Gastroesophageal sphincter (tissue), 4 donors: Measurements from ENCODE around the gene VIPR1. TPM values are rescaled to one million over a fixed set of nuclear protein-coding genes. Genes with fewer than 3 reads are reported as not detected.
A peak's percentile ranks its signal among the peaks of the same experiment; 100 is the strongest.

ENCODE experiments used
- ATAC-seq: fragments of 150-250 bp; one replicate; pipeline ENCODE4 v1.9.1; 2016; ENCODE audit warnings: mild to moderate bottlenecking, moderate library complexity
- H3K27ac ChIP-seq, 4 donors: fragments of 200-600 bp; sonication (generic) in 3 of 4; 1 replicate in 3 of 4; 2 replicates in 1 of 4; pipeline ENCODE4 v1.5.1; 2016 to 2019
- H3K27me3 ChIP-seq: fragments of 200-600 bp; sonication (generic); one replicate; pipeline ENCODE4 v1.5.1; 2019
- H3K36me3 ChIP-seq, 2 donors: fragments of 200-600 bp; sonication (generic); one replicate each; pipeline ENCODE4 v1.5.1; 2019; ENCODE audit warnings: control low read depth in 1 of 2
- H3K4me1 ChIP-seq, 3 donors: fragments of 200-600 bp; sonication (generic); 1 replicate in 2 of 3; 2 replicates in 1 of 3; pipeline ENCODE4 v1.5.1; 2016 to 2019; ENCODE audit warnings: control low read depth in 2 of 3
- H3K4me3 ChIP-seq, 2 donors: fragments of 200-600 bp; sonication (generic); one replicate each; pipeline ENCODE4 v1.5.1; 2019; ENCODE audit warnings: mild to moderate bottlenecking in 1 of 2, moderate library complexity in 1 of 2
- H3K9me3 ChIP-seq, 3 donors: fragments of 200-600 bp; sonication (generic); one replicate each; pipeline ENCODE4 v1.5.1; 2017 to 2019; ENCODE audit warnings: control low read depth in 2 of 3
- EP300 ChIP-seq: sonication (generic); formaldehyde crosslinking; IDR thresholded peaks from one replicate; pipeline ENCODE4 v1.6.1; 2017; ENCODE audit warnings: antibody characterized with exemption, mild to moderate bottlenecking
- POLR2A ChIP-seq, 2 donors: fragments of 450-650 bp; IDR thresholded peaks; one replicate each; pipeline ENCODE4 v1.6.1; 2017; ENCODE audit warnings: antibody characterized with exemption in 2 of 2, mild to moderate bottlenecking in 2 of 2, moderate library complexity in 1 of 2
- POLR2AphosphoS5 ChIP-seq: sonication (generic); formaldehyde crosslinking; IDR thresholded peaks from one replicate; pipeline ENCODE4 v1.6.1; 2017; ENCODE audit warnings: antibody characterized with exemption
- WGBS, 2 donors: methylation state at CpG; one replicate each; pipeline ENCODE4 v1.1.5; 2018; ENCODE audit warnings: low coverage in 1 of 2; 5-methylcytosine and 5-hydroxymethylcytosine counted together
- total RNA-seq, 4 donors: library from RNA; depleted of rRNA; stranded (reverse); fragments of >200 nt; gene quantifications; one replicate each; pipeline ENCODE4 v1.1.0, GENCODE V29; 2016
- TF ChIP-seq, protein P1 (sequence below), 4 experiments: fragments of 200-600 bp in 2 of 4; fragments of 450-650 bp in 2 of 4; sonication (generic) in 1 of 4; IDR thresholded peaks; one replicate each; pipeline ENCODE4 v1.5.1; 2017 to 2019; ENCODE audit warnings: antibody characterized with exemption in 4 of 4, mild to moderate bottlenecking in 2 of 4, moderate library complexity in 2 of 4

VIPR1 gene
- total RNA-seq, 4 donors from 2014 or later, result 3.8 to 9.5 (median 5.9) TPM

DNA sequence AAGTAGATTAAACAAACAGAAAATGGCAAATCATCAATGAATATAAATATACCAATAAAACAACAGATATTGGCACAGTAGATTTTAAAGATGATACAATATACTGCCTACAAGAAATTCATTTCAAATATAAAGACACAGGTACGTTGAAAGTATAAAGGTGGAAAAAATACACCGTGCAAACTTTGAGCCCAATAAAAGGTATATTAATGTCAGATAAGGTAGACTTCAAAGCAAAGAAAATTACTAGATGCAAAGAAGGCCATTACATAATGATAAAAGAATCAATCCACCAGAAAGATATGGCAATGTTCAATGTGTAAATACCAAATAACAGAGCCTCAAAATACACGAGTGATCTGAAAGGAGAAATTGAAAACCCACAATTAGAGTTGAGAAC is 34.3 kb upstream of the VIPR1 start:
- TF ChIP-seq, protein P1, sequence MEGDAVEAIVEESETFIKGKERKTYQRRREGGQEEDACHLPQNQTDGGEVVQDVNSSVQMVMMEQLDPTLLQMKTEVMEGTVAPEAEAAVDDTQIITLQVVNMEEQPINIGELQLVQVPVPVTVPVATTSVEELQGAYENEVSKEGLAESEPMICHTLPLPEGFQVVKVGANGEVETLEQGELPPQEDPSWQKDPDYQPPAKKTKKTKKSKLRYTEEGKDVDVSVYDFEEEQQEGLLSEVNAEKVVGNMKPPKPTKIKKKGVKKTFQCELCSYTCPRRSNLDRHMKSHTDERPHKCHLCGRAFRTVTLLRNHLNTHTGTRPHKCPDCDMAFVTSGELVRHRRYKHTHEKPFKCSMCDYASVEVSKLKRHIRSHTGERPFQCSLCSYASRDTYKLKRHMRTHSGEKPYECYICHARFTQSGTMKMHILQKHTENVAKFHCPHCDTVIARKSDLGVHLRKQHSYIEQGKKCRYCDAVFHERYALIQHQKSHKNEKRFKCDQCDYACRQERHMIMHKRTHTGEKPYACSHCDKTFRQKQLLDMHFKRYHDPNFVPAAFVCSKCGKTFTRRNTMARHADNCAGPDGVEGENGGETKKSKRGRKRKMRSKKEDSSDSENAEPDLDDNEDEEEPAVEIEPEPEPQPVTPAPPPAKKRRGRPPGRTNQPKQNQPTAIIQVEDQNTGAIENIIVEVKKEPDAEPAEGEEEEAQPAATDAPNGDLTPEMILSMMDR (IDR thresholded peaks at IDR 0.05), result no peak
- TF ChIP-seq POLR2AphosphoS5 (no peak), POLR2A (IDR thresholded peaks at IDR 0.05) (no peak), EP300 (no peak)
- no peaks in the 10 kb centered on the region for H3K9me3 ChIP-seq
- ATAC-seq, result no peak
- no peaks in the 10 kb centered on the region for H3K4me1 ChIP-seq
- H3K27ac ChIP-seq, result no peak overlapping the region
- H3K4me3 ChIP-seq, result no peak overlapping the region
- peaks cover 5% of the 10 kb centered on the region for H3K27me3 ChIP-seq
- H3K36me3 ChIP-seq, result no peaks in the 10 kb centered on the region
- 85 to 89% methylated on average over 1 to 3 of the region's 3 CpGs for WGBS, 2 donors

DNA sequence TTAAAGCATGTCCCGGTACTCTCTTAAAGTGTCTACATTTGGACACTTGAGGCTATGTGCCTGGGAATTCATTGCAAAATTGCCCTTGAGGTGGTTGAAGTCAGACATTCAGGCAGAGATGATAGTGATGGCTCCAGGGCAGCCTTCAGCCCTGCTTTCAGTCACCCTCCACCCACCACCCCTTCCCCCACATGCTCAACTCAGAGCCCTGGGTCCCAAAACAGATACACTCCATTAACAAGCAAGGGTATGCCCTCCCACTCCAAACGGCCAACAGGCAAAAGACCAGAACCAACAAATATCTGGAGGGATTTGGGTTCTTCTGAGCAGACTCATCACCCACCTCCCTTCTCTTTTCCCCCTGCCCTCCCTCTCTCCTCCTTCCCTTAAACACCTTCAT is 29.9 kb upstream of the VIPR1 start:
- TF ChIP-seq POLR2AphosphoS5 (no peak), POLR2A (IDR thresholded peaks at IDR 0.05) (no peak), EP300 (no peak)
- TF ChIP-seq, protein P1 (IDR thresholded peaks at IDR 0.05), result no peak
- H3K9me3 ChIP-seq, result no peaks in the 10 kb centered on the region
- no peaks in the 10 kb centered on the region for H3K4me1 ChIP-seq
- no peak for ATAC-seq
- WGBS, 2 donors, result 60 to 66% methylated on average over 1 to 2 of the region's 2 CpGs
- H3K27me3 ChIP-seq, result peaks cover 5% of the 10 kb centered on the region
- H3K4me3 ChIP-seq, result no peak overlapping the region
- H3K27ac ChIP-seq, result no peak overlapping the region
- H3K36me3 ChIP-seq, result no peaks in the 10 kb centered on the region

DNA sequence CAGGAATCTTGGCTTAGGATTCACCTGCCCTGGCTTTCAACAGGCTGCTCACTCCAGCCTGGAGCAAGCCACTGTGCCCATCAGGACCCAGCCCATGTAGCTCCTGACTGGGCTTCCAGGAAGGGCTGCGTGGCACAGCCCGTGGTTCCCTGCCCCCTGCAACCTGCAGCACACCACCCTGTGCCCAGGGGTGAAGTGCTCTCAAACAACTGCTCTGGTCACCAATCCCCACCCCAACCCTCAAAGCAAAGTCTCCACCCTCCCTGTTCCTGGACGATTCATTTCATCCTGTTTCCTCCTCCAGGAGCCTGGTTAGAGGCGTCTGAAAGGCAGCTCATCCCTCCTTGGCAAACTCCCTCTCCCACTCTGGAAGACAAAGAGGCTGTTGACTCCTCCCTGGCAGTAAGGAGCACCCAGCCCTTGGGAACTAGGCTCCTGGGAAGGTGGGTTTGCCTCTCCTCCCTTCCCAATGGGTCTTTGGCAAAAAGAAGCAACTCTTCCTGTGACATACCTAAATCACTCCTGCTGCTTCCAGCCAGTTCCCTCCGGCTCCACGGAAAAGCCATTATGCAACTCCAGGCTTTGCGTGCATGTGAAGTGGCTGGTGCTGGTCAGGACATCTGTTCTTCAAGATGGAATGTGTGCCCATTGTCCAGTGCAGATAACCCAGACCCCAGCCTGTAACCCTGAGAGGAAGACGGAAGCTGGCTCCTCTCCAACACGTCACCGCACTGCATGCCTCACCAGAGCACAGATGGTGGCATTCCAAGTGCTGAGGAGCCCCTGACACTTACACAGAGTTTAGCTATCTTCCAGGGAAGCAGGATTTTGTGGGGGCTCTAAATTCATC is 29.1 kb upstream of the VIPR1 start:
- WGBS, 2 donors, result 0 to 61% methylated on average over 1 to 3 of the region's 10 CpGs
- no peak for ATAC-seq

DNA sequence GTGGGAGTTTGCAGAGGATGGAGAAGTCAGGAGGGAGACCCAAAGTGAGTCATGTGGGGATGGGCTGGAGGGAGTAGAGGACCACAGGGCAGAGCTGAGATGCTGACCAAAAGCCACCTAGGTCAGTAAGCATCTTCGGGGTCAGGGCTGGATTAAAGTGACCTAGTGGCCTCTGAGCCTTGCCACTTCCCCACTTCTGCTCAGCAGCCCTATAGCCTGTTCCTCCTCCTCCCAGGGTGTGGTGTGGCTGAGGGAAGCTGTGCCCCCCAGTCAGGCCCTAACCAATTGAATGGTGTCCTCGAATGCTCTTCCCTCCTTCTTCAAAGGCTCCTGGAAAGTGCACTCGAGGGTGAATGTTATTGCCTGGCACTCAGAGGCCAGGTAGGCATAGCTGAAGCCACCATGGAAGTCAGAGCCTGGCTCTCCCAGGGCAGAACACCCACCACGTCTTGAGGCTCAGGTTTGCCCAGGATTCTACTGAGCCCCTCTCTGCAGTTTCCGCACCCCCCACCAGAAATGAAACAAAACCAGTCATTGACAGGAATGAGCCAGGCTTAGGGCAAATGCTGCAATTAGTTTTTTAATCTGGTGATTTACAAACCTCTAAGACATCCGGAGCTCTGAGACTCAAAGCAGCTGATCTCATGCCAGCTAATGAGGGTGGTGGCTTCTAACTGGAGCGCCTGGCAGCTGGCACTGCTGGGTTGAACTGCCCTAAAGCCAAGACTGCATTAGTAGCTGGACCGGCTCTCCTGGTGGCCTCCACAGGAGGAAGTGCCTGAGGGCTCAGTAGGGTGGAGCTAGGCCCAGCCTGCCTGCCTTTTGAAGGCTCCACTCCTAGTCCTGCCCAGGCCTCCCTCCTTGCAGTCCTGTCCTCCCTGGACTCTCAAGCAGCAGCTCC is 26.0 kb upstream of the VIPR1 start:
- Histone ChIP-seq H3K36me3 (no peaks in the 10 kb centered on the region), H3K27me3 (peaks cover 5% of the 10 kb centered on the region), H3K9me3 (peaks cover 0 to 19% (median 0%) of the 10 kb centered on the region in 3 donors), H3K4me1 (no peaks in the 10 kb centered on the region), H3K27ac (no peak overlapping the region), H3K4me3 (no peak overlapping the region)
- TF ChIP-seq POLR2AphosphoS5, result no peak
- no peak for TF ChIP-seq POLR2A (IDR thresholded peaks at IDR 0.05)
- no peak for TF ChIP-seq EP300
- TF ChIP-seq, protein P1 (IDR thresholded peaks at IDR 0.05), result no peak
- WGBS, 2 donors, result 42 to 86% methylated on average over 2 of the region's 8 CpGs
- ATAC-seq, result peak; percentile 65

More for the DNA sequence above, 29.1 kb upstream of the VIPR1 start:
- H3K4me3 ChIP-seq, result no peak overlapping the region
- no peaks in the 10 kb centered on the region for H3K36me3 ChIP-seq
- H3K27me3 ChIP-seq, result peaks cover 5% of the 10 kb centered on the region
- no peak overlapping the region for H3K27ac ChIP-seq
- H3K9me3 ChIP-seq, result no peaks in the 10 kb centered on the region
- TF ChIP-seq POLR2AphosphoS5 (no peak), EP300 (no peak), POLR2A (IDR thresholded peaks at IDR 0.05) (no peak)
- TF ChIP-seq, protein P1 (IDR thresholded peaks at IDR 0.05), result no peak
- no peaks in the 10 kb centered on the region for H3K4me1 ChIP-seq
